Activated CD4-positive, alpha-beta T cell treated with anti-CD3 and anti-CD28 coated beads, Interleukin-10, Interleukin-2, amounts not matched to agents 100 ng/mL and 50 ng/mL, durations not matched to agents 16 hours and 8 hours (primary cell): ENCODE measurements around the gene MCTP1.

ENCODE experiments used
- DNase-seq: peaks from one replicate; pipeline ENCODE4 v3.0.0-alpha.2; 2020

The MCTP1 gene

DNA sequence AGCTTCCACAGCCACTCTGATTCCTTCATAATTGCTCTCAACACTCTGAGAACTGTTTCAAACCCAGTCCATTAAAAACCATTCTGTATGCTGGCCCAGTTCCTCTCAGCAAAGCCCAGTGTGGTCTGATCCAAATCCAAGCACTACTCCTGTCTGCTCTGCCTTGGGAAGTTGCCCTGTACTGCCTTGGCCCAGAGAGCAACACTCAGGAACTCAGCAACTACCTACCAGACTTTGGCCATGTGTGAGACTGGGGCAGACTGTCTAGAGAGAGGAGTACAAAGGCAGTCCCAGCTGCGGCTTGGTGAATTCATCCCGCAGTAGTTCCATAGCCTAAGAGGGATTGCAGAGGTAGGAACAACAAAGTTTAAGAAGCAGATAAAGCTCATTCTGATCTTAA, 214.4 kb downstream of the MCTP1 start:
- no peak for DNase-seq

DNA sequence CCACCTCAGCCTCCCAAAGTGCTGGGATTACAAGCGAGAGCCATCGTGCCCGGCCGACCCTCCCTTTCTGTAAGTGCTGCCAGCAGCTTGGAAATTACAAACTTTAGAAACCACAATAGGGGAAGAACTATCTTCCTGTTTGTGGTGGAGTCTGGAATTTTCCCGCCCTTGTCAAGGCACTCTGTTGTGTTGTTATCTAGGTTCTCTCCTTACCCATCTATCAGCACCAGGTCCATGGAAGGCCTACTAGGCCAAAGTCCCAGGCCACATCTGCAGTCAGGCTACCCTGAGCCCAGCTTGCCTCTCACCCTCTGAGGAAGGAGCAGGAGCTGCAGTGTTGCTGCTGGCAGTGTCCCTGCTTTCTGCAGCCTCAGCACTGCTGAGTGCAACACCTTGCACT, 214.9 kb downstream of the MCTP1 start:
- no peak for DNase-seq

DNA sequence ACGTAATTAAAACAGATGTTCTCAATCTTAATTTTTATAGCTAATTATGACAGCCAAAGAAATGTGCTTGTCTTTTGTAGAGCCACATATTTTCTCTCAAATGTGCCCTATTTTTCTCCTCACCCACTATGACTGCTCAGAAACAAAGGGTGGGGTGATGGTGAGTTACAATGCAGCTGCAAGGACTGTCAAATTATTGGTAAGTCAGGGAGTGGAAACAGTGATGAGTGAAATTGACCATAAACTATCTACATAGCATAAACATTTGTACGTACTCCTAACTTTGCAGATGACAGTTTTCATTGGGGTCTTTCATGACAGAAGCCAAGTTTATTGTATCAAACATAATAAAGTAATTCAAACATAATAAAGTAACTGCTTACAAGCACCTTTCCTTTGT, 215.9 kb downstream of the MCTP1 start:
- no peak for DNase-seq

DNA sequence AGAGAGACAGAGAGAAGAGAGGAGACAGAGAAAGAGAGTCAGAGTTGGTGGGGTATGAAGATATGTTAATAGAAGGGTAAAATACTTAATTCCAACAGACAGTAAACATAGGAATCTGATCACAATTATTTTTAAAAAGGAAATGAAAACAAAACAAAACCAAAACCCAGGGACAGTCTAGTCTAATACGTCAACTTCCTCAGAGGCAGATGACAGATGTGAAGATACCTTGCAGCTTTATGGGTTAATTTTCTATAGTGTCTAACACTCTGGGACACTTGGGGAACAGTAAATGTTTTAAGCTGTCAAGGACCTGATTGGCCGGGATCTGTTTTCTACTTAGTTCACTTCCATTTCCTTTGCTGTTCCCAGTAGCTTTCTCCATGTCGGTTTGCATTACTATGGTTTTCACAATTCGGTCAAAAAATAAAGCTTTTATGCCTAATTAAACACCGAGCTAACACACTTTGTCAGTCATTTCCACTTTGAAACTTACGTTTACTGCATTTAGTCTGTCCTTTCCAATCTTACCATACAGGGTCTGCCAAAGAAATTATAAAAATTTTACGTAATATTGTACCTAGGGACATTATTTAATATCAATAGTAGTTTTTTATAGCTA, 216.5 kb downstream of the MCTP1 start:
- DNase-seq, result no peak

DNA sequence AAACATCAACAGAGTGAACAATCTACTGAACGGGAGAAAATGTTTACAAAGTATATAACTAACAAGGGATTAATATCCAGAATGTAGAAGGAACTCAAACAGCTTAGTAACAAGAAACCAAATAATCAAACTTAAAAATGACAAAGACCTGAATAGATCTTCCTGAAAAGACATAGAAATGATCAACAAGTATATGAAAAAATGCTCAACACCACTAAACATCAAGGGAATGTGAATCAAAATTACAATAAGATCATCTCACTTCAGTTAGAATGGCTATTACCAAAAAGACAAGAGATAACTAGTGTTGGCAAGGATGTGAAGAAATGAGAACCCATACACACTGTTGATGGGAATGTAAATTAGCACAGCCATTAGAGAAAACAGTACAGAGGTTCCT, 218.8 kb downstream of the MCTP1 start:
- no peak for DNase-seq

DNA sequence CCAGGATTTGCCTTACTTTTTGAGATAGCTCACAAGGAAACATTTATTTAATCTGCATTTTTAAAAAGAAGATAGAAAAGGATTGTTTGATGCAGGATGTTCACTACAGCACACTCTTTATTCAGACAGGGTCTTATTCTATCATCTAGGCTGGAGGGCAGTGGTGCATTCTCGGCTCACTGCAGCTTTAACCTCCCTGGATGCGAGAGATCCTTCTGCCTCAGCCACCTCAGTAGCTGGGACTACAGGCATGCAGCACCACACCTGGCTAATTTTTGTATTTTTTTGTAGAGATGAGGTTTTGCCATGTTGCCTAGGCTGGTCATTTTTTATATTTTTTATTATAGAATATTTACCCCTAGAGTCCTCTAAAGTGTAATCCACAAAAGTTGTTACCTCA, 221.4 kb downstream of the MCTP1 start:
- DNase-seq, result no peak

DNA sequence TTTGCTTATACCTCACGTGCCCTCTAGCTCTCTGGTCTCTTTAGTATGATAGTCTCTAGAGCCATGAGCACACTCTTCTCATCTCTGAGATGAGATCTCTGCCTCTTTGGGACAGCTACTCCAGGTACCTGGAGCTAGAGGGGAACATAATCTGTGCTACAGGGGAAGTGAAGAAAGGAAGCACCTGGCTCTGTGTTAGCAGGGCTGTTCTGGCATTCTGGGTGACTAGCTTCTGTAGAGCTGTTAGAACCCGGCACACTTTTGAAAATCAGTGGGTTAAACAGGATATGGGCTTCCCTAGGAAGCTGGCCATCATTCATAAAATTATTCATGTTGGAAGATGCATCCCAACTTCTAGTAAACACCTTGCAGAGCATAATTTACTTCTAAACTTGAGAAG, 224.8 kb downstream of the MCTP1 start:
- no peak for DNase-seq

DNA sequence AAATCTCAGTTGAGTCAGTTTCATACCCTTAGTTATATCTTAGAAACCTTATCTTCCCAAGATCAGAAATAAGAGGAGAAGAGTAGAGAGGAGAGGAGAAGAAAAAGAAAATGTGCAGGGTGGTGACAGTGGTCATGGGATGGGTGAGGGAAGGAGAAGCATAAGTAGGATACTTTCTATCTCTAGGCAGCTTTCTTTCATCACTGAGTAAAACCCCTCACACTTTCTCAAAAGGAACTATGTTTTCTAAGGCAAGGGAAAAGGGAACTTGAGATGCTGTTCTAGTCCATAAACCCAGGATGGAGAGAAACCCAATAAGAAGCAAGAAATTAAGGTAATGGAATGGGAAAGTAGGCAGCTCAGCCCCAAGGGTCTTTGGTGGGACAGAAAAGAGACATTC, 225.3 kb downstream of the MCTP1 start:
- no peak for DNase-seq

DNA sequence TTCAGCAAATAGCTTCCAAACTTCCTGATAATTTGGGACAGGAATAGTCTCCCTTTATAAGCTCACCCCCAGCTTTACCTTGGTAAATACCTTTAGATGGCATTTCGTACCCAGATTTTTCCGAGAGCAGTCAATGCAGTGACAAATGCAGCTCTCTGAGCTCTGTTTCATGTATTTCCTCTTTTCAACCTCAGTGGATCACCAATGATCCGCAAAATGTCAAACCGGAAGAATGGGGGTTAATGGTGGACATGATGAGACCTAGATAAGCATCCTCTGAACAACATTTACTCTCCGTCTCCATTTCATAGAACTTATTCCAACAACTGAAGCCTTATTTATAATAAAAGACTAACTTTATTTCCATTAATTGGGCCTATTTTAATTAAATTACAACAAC, 227.3 kb downstream of the MCTP1 start:
- no peak for DNase-seq

DNA sequence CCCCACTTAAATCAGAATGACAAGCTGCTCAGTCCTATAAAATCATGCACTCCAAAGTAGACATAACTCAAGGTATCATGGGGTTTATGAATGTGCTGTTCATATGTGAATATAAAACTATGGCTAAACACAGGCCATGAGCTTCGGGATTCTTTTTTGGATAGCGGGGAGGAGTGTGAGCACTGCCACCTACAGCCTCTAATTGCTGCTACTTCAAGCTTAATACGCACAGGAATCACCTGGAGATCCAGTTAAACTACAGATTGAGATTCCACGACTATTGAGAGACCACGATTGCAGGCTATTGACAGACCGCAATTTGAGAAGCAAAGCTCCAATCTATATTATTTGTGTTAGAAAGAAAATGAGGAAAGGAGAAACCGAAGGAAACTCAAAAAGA, 231.6 kb downstream of the MCTP1 start:
- no peak for DNase-seq

DNA sequence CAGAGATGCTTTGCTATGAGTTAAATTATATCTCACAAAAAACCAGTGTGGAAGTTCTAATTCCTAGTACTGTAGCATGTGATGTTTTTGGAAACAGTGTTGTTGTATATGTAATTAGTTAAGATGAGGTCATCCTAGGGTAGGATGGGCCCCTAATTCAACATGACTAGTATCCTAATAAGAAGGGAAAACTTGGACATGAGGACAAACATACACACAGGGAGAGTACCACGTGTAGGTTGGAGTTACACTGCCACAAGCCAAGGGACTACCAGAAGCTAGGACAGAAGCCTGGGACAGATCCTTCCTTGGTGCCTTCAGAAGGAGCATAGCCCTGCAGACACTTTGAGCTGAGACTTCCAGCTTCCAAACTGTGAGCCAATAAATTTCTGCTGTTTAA, 234.2 kb downstream of the MCTP1 start:
- DNase-seq, result no peak

DNA sequence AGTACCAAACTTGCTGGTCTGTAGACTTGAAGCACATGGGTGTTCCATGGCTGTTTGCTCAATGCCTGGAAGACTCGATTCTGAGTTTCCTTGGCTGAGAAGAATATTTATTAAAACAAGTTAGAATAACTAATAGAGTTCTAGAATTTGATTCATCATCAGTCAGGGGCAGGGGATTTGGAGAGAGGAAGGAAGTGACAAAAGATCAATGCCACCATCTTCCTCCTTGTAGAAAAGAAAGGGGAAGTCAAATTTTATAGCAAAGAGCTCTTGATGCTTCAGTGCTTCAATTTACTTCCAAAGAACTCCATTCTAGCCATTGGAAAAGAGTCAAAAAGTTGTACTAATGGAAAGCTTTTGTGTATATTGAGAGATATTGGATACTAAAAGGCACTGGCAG, 236.3 kb downstream of the MCTP1 start:
- no peak for DNase-seq

DNA sequence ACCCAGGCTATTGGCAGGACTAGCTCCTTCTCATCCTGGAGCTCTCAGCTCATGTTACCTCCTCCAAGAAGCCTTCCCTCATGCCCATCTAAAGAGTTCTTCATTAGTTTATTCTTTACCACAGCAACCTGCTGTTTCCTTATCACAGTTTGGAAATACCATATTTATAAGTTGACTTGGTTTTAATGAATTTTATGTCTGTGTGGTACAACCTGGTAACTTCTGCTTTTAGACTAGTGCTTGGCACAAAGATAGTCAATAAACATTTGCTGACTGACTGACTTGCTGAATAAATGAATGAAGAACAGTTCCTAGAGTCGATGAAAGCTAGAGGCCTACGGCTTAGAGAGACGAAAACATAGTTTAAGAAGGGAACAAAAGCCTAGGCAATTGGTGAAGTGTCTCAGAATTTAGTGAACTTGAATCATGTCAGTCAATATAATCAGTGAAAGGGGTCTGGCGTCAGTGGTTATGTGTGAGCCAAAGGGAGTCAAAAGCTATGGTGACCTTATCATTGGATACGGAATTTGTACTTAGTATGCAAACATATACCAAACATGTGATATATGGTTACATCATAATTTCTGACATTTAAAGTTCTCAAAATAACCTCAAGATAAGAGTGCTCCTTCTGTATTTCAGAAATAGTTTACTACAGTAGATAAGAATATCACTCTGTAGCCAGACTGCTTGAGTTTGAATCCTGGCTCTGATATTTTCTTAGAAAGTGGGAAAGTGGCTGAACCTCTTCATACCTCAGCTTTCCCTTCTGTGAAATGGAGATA, 239.5 kb downstream of the MCTP1 start:
- DNase-seq, result no peak

DNA sequence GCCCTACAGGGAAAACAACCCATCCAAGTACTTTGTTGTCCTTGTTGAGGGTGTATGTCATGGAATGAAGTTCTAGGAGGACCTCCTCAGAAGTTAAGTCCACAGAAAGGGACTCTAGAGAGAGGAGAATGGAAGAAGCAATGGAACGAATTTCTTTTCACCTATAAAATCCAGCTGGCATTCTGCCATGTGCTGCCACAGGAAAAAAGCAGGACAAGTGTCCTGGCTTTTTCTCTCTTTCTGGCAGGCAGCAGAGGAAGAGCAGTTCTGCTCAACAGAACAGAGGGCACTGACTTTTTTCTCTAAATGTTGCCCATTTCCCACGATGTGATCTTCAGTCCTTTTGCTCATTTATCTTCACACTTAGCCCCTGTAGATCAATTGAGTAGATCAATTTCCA, 240.8 kb downstream of the MCTP1 start:
- DNase-seq, result no peak

DNA sequence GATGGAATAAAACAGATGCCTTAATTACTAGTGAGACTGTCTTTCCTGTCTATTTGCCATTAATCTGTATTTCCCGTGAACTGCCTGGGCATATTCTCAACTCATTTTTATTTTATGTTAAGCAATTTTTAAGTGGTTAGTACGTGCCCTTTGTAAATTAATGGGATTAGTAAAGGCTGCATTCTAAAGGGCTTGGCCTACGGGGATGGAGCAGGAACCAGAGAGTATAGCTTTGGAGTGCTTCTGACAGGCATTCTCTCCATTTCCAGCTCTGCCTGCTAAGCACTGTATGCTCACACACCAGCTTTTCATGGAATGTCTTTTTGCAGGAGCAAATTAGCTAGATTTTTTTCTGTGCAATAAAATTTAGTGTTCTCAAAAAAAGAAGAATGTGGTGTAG, 241.2 kb downstream of the MCTP1 start:
- no peak for DNase-seq

DNA sequence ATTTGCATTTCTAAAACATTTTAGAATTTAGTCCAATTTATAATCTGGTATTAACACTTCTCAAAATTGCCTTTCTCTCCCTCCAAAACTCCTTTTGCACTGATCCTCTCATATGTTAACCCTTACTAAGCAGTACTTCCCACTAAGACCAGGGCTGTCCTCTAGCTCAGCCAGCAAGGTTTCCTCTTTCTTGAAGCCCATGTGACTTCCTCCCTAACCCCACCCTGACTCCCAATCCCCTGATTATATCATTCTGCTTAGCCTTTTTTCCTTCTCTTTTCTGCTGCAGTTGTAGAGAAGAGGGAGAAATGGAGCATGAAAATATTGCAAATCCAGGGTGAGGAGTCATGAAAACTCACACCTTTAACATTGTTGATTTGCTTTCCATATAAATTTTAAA, 241.7 kb downstream of the MCTP1 start:
- no peak for DNase-seq

DNA sequence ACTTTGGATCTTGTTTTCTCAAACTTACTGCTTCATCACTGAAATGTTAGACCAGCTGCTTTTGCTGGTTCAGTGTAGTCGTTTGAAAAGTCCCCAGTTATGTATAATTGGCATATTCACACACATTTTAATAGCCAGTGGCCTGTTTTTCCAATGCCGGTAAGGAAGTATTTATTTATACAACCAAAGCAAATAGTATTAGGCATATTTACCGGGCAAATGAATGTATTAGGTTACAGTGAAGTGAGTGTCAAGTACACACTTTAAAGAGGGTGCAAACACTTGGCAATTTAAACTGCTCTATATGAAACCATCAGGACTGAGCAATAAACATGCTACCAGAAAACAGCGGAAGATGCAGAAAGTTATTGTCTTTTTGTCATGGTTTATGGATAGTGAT, 242.9 kb downstream of the MCTP1 start:
- no peak for DNase-seq

DNA sequence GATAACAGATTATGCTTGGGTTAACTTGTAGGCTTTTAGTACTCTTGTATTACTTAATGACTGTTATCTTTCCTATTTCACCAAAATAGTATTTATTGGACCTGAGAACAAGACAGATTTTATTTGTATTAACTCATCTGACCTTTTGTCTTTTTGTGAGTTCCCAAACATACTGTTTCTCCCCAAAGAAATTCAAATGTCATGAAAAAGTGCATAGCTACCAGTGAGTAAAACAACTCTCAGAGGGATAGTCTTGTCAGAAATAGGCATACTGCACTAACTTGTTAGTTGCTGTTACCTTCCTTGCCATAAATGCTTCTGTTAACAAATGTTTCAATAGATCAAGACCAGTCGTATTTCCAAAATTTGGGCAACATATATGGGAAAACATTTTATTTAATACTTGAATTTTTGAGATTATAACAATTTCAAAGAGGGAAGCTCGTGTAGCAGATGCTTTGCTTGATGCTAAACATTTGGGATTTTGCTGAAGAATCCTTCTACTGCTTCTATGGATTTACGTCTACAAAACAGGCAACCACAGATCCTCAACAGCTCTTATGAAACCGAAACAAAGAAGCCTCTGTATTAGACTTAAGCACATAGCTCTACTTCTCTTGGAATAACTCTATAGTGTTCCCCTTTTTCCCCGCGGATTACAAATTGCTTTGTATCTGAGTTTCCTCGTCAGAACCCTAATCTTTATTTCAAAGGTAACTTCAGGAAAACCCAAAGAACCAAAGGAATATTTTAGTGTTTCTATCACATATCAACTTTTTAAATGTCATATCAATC, 248.8 kb downstream of the MCTP1 start:
- no peak for DNase-seq

DNA sequence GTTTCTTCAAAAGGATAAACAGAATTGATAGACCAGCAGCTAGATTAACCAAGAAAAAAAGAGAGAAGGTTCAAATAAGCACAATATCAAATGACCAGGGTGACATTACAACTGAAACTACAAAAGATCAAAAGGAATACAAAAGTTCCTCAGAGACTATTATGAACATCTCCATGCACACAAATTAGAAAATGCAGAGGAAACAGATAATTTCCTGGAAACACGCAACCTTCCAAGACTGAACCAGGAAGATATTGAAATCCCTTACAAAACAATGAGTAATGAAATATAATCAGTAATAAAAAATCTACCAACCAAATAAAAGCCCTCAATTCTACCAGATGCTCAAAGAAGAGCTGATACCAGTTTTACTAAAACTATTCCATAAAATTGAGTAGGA, 252.1 kb downstream of the MCTP1 start:
- DNase-seq, result no peak

DNA sequence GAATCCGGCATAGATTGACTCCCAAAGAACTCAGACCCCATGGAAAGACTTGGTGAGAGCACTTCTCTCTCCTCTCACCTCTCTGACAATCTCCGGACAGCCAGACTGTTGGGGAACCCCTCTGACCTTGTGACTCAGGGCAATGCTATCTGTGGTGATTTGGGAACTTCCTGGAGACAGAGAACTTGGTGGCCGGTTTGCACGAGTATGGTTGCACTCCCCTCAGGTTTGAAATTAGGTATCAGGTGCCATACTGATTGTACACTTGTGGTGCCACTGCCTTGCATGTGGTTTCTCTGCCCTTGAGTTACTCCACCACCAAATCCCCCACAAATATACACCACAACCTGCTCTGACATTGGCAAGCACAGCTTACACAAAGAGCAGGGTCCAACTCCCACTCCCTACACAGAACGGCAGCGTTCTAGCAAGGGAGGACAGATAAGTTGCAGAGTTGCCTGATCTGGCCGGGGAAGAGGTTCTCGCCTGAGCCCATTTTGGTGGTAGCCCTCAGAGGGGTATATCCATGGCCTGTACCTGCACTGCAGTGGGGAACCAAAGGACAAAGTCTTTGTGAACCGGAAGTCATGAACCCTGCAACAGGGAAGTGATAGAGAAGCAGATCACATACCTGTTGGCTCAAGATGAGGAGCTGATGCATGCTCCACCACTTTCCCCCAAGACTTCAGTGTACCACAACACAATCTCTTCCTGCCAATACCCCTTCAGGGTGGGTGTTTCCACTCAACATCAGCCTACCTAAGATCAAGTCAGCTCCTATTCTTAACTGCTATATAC, 255.1 kb downstream of the MCTP1 start:
- DNase-seq, result no peak

DNA sequence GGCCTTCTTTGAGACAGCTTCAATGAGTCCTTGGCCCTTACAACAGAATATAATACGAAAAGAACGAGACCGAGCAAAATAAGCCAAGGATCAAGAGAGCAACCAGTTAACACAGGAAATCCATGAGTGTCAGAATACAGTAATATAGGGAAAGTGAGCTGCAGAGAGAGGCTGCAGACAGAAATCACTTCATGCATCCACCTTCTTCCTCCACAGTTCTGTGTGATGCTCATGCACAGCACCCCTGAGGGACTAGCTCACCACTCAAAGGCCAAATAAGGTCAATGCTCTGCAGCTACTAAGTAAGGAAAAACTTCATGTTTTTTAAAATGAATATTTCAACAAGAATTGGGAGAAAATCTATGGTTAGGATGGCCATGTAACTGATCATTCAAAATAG, 257.1 kb downstream of the MCTP1 start:
- DNase-seq, result peak; percentile 49

DNA sequence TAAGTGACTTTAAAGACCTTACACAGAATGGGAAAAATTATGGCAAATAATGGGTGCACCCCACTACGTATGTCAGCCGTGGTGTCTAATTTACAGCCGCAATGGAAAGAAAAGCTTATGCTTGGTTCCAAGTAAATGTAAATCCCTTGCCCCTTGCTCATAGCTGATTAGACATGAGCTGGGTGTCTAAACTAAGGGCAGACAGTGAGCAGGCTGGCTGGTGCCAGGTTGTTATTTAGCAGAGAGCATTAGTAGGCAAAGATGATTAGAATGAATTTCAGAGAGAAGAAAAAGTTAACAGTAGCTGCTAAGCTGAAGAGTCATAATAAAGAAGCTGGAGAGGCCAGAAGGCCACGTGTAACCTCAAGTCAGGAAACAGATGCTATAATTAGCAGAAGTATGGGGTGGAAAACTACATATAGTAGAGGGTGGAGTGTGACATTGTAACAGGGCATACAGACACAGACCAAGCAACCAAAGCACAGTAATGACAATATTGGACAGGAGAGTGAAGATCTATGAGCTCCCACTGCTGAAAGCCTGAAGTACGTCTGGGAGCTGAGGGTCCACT, 257.7 kb downstream of the MCTP1 start:
- DNase-seq, result peak; percentile 7

DNA sequence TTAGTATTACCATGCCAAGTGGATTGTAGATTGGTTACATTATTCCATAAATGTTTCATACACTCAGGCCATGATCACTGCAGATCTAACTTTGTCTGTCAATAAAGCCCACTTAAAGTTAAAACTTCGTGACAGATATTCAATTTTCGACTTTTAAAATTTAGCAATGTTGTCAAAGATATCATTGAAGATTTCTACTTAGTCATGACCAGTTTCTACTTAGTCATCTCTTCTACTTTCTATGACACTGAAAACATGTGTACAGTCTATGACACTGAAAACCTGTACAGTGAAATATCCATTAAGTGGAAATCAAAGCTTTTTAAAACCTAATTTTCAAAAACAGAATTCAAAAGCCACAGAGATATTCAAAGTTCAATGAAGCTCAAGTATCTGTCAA, 258.2 kb downstream of the MCTP1 start:
- no peak for DNase-seq
